H9 (cell line): ENCODE data around the gene ARFIP1. TPM values are rescaled to one million over a fixed set of nuclear protein-coding genes. Genes with fewer than 3 reads are reported as not detected.

Source experiments
- DNase-seq: peaks from one replicate; pipeline ENCODE4 v3.0.0-alpha.2; 2017
- H2AFZ ChIP-seq: one replicate; pipeline ENCODE4 v1.6.1; 2013; ENCODE audit warnings: mild to moderate bottlenecking, low read length, control low read depth, moderate library complexity
- H2AK5ac ChIP-seq: 2 replicates; pipeline ENCODE4 v1.6.1; 2013; ENCODE audit warnings: low read length, control low read depth, mixed read lengths; ENCODE audit not compliant: insufficient read length
- H2BK120ac ChIP-seq: one replicate; pipeline ENCODE4 v1.6.1; 2013; ENCODE audit warnings: low read depth, mild to moderate bottlenecking, low read length, control low read depth, inconsistent platforms; ENCODE audit not compliant: poor library complexity, severe bottlenecking
- H2BK12ac ChIP-seq: 2 replicates; pipeline ENCODE4 v1.6.1; 2013; ENCODE audit warnings: low read length, control low read depth, mixed read lengths, low read depth; ENCODE audit not compliant: insufficient read length
- H2BK15ac ChIP-seq: 2 replicates; pipeline ENCODE4 v1.6.1; 2013; ENCODE audit warnings: low read depth, low read length, control low read depth
- H2BK20ac ChIP-seq: one replicate; pipeline ENCODE4 v1.6.1; 2013; ENCODE audit warnings: low read depth, mild to moderate bottlenecking, low read length, control low read depth, inconsistent platforms; ENCODE audit not compliant: poor library complexity, severe bottlenecking
- H2BK5ac ChIP-seq: 2 replicates; pipeline ENCODE4 v1.6.1; 2013; ENCODE audit warnings: low read length, control low read depth, mixed read lengths; ENCODE audit not compliant: insufficient read length
- H3K14ac ChIP-seq: 2 replicates; pipeline ENCODE4 v1.6.1; 2013; ENCODE audit warnings: low read length, control low read depth; ENCODE audit not compliant: insufficient read depth
- H3K18ac ChIP-seq: 2 replicates; pipeline ENCODE4 v1.6.1; 2013; ENCODE audit warnings: low read depth, mild to moderate bottlenecking, mixed read lengths, low read length, control low read depth; ENCODE audit not compliant: insufficient read length
- H3K23ac ChIP-seq: 2 replicates; pipeline ENCODE4 v1.6.1; 2013; ENCODE audit warnings: low read length, control low read depth, mixed read lengths, low read depth; ENCODE audit not compliant: insufficient read length
- H3K23me2 ChIP-seq: 2 replicates; pipeline ENCODE4 v1.6.1; 2013; ENCODE audit warnings: low read depth, mild to moderate bottlenecking, mixed read lengths, low read length, control low read depth; ENCODE audit not compliant: insufficient read length, poor library complexity, severe bottlenecking
- H3K27ac ChIP-seq: 2 replicates; pipeline ENCODE4 v1.5.1; 2013; ENCODE audit warnings: low read length, control low read depth, mixed read lengths, low read depth; ENCODE audit not compliant: insufficient read length
- H3K27me3 ChIP-seq: 2 replicates; pipeline ENCODE4 v1.6.1; 2013; ENCODE audit warnings: low read length, control low read depth, inconsistent platforms; ENCODE audit not compliant: insufficient read depth
- H3K4ac ChIP-seq: 2 replicates; pipeline ENCODE4 v1.6.1; 2013; ENCODE audit warnings: low read depth, mild to moderate bottlenecking, control low read depth, inconsistent platforms, low read length, moderate library complexity
- H3K4me1 ChIP-seq: 2 replicates; pipeline ENCODE4 v1.6.1; 2013; ENCODE audit warnings: low read length, control low read depth, inconsistent platforms; ENCODE audit not compliant: insufficient read depth
- H3K4me2 ChIP-seq: 2 replicates; pipeline ENCODE4 v1.6.1; 2013; ENCODE audit warnings: low read length, control low read depth, mixed read lengths; ENCODE audit not compliant: insufficient read length, insufficient read depth
- H3K56ac ChIP-seq: 2 replicates; pipeline ENCODE4 v1.6.1; 2013; ENCODE audit warnings: low read depth, mild to moderate bottlenecking, mixed read lengths, low read length, control low read depth; ENCODE audit not compliant: insufficient read length
- H3K79me1 ChIP-seq: 2 replicates; pipeline ENCODE4 v1.6.1; 2013; ENCODE audit warnings: low read depth, mild to moderate bottlenecking, moderate library complexity, low read length, control low read depth, inconsistent platforms; ENCODE audit not compliant: insufficient read depth, poor library complexity, severe bottlenecking
- H3K79me2 ChIP-seq: 2 replicates; pipeline ENCODE4 v1.6.1; 2013; ENCODE audit warnings: low read length, control low read depth, inconsistent platforms; ENCODE audit not compliant: insufficient read depth
- H3K9ac ChIP-seq: 2 replicates; pipeline ENCODE4 v1.6.1; 2013; ENCODE audit warnings: low read length, control low read depth, mixed read lengths; ENCODE audit not compliant: insufficient read length; ENCODE audit errors: extremely low read depth
- H3K9me3 ChIP-seq: one replicate; pipeline ENCODE4 v1.6.1; 2013; ENCODE audit warnings: low read depth, low read length, inconsistent platforms; ENCODE audit not compliant: control insufficient read depth
- H3T11ph ChIP-seq: one replicate; pipeline ENCODE4 v1.6.1; 2013; ENCODE audit warnings: mild to moderate bottlenecking, low read length, control low read depth, inconsistent platforms
- H4K20me1 ChIP-seq: one replicate; pipeline ENCODE4 v1.6.1; 2013; ENCODE audit not compliant: control insufficient read depth, insufficient read length, insufficient read depth
- H4K5ac ChIP-seq: 2 replicates; pipeline ENCODE4 v1.6.1; 2013; ENCODE audit warnings: low read depth, mild to moderate bottlenecking, mixed read lengths, low read length, control low read depth; ENCODE audit not compliant: insufficient read length
- H4K8ac ChIP-seq: replicated peaks from 2 replicates; pipeline ENCODE4 v1.6.1; 2013; ENCODE audit warnings: low read length, control low read depth, mixed read lengths, low read depth; ENCODE audit not compliant: insufficient read length
- H4K91ac ChIP-seq: 2 replicates; pipeline ENCODE4 v1.6.1; 2013; ENCODE audit warnings: low read depth, mild to moderate bottlenecking, moderate library complexity, mixed read lengths, low read length, control low read depth; ENCODE audit not compliant: insufficient read length
- H3K27ac Mint-ChIP-seq, 3 experiments: 2 replicates in 2 of 3; 3 replicates in 1 of 3; pipeline ENCODE4 v1.8.0; 2020 to 2021; ENCODE audit warnings: mixed read lengths in 3 of 3, mild to moderate bottlenecking in 1 of 3, moderate library complexity in 1 of 3
- H3K27me3 Mint-ChIP-seq: 2 replicates; pipeline ENCODE4 v1.8.0; 2021; ENCODE audit warnings: low read depth, mild to moderate bottlenecking, moderate library complexity, mixed read lengths
- H3K36me3 Mint-ChIP-seq, 3 experiments: 2 replicates in 2 of 3; 3 replicates in 1 of 3; pipeline ENCODE4 v1.8.0; 2020 to 2021; ENCODE audit warnings: low read depth in 3 of 3, mixed read lengths in 3 of 3; ENCODE audit not compliant: insufficient read depth in 1 of 3
- H3K4me1 Mint-ChIP-seq, 2 experiments: 2 replicates each; pipeline ENCODE4 v1.8.0; 2020; ENCODE audit warnings: mixed read lengths in 2 of 2
- H3K4me3 Mint-ChIP-seq, 2 experiments: 2 replicates in 1 of 2; 3 replicates in 1 of 2; pipeline ENCODE4 v1.8.0; 2020 to 2021; ENCODE audit warnings: mild to moderate bottlenecking in 2 of 2, mixed read lengths in 2 of 2, moderate library complexity in 1 of 2
- H3K9me3 Mint-ChIP-seq, 2 experiments: 2 replicates in 1 of 2; 3 replicates in 1 of 2; pipeline ENCODE4 v1.8.0; 2020; ENCODE audit warnings: mild to moderate bottlenecking in 2 of 2, mixed read lengths in 2 of 2, moderate library complexity in 1 of 2
- CTCF ChIP-seq: fragments of 200-600 bp; sonication (generic); conservative IDR thresholded peaks from 3 replicates; pipeline ENCODE4 v1.8.0; 2021; ENCODE audit warnings: antibody characterized with exemption, mild to moderate bottlenecking
- WGBS: extraction: QIAGEN DNeasy Blood & Tissue Kit; methylation state at CpG from one replicate; pipeline ENCODE4 v1.1.7; 2013; ENCODE audit warnings: missing lambda C conversion rate, low lambda C conversion rate, mixed read lengths; ENCODE audit not compliant: insufficient read length; ENCODE audit errors: extremely low coverage; 5-methylcytosine and 5-hydroxymethylcytosine counted together
- total RNA-seq: library from RNA; stranded (reverse); gene quantifications from 2 replicates; pipeline ENCODE4 v1.2.1, GENCODE V29; 2021

ARFIP1 gene
- total RNA-seq, 1 experiment from 2014 or later: 30.8 TPM

GRCh38 chr4:152926959-152927358, 147.2 kb downstream of the ARFIP1 start:
- no peak overlapping the region for H2BK12ac ChIP-seq
- H3K4ac ChIP-seq: no peak overlapping the region
- peaks cover 4 to 8% of the 10 kb centered on the region in 2 experiments for H3K9me3 Mint-ChIP-seq
- no peak overlapping the region for H3K56ac ChIP-seq
- no peak overlapping the region for H4K5ac ChIP-seq
- H2BK15ac ChIP-seq: no peak overlapping the region
- no peak overlapping the region for H2AK5ac ChIP-seq
- H2BK20ac ChIP-seq: no peak overlapping the region
- H3K14ac ChIP-seq: no peak overlapping the region
- no peak for TF ChIP-seq CTCF
- no peak overlapping the region for H3K4me2 ChIP-seq
- DNase-seq: no peak
- no peak overlapping the region for H3K18ac ChIP-seq
- no peaks in the 10 kb centered on the region for H4K20me1 ChIP-seq
- no peak overlapping the region for H4K8ac ChIP-seq
- peaks cover 5% of the 10 kb centered on the region; the same call in 1 of the 2 replicates for H3K27me3 Mint-ChIP-seq
- peaks cover 16% of the 10 kb centered on the region; the same call in 1 of the 2 replicates for H3K4me1 ChIP-seq
- no peak overlapping the region for H3K27ac ChIP-seq
- H3K9me3 ChIP-seq: no peaks in the 10 kb centered on the region
- H3K79me1 ChIP-seq: no peaks in the 10 kb centered on the region
- no peaks in the 10 kb centered on the region for H3K79me2 ChIP-seq
- H2BK5ac ChIP-seq: no peak overlapping the region
- WGBS: no CpG with 5 or more reads among the region's 4 CpGs
- H3K9ac ChIP-seq: no peak overlapping the region
- H3T11ph ChIP-seq: no peak overlapping the region
- no peak overlapping the region for H2BK120ac ChIP-seq
- H2AFZ ChIP-seq: no peak overlapping the region
- no peak overlapping the region; a peak in 2 of 7 replicates for H3K27ac Mint-ChIP-seq
- H3K36me3 Mint-ChIP-seq: peaks cover 1 to 14% (median 1%) of the 10 kb centered on the region in 3 experiments
- no peak overlapping the region for H4K91ac ChIP-seq
- H3K23ac ChIP-seq: no peak overlapping the region
- H3K23me2 ChIP-seq: no peaks in the 10 kb centered on the region
- peaks cover 56 to 63% of the 10 kb centered on the region in 2 experiments for H3K4me1 Mint-ChIP-seq
- no peaks in the 10 kb centered on the region for H3K27me3 ChIP-seq
- H3K4me3 Mint-ChIP-seq: no peak overlapping the region
